ENCODE data around the gene ERC1. TPM values are rescaled to one million over a fixed set of nuclear protein-coding genes. Genes with fewer than 3 reads are reported as not detected.

The ERC1 gene
- total RNA-seq, 1 donor from 2014 or later: 83.5 TPM

DNA sequence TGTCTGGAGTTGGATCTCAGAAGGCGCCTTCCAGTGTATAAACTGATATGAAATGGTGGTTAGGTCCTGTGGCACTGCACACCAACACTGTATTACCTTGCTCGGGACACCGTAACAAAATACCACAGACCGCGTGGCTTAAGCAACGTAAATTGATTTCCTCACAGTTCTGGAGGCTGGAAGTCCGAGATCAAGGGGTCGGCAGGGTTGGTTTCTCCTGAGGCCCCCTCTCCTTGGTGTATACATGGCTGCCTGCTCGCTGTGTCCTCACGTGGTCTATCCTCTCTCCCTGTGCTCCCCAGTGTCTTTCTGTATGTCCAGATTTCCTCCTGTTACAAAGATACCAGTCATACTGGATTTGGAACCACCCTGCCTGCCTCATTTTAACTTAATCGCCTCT, 475.0 kb downstream of the ERC1 start:
- ATAC-seq: no peak
- intact Hi-C loops (cut with DNase I): no loop called here
- DNase-seq (ENCODE audit: low spot score): no peak

- intact Hi-C loops (cut with DNase I): no loop called here
- DNase-seq (ENCODE audit: low spot score) (no peak), ATAC-seq (no peak)
Measured at GRCh38 chr12:1466481-1467154, 475.6 kb downstream of the ERC1 start.

DNA sequence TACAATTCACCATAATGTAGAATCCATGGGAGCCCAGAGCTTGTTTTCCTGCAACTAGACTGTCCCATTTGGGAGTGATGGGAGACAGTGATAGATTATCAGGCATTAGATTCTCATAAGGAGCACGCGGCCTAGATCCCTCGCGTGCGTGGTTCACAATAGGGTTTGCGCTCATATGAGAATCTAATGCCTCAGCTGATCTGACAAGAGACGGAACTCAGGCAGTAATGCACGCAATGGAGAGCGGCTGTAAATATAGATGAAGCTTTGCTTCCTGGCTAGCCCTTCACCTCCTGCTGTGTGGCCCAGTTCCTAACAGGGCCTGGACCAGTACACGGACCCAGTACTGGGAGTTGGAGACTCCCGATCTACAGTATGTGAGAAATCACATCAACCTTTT, 476.7 kb downstream of the ERC1 start:
- ATAC-seq (no peak), DNase-seq (ENCODE audit: low spot score) (no peak)
- intact Hi-C loops (cut with DNase I): no loop called here

DNA sequence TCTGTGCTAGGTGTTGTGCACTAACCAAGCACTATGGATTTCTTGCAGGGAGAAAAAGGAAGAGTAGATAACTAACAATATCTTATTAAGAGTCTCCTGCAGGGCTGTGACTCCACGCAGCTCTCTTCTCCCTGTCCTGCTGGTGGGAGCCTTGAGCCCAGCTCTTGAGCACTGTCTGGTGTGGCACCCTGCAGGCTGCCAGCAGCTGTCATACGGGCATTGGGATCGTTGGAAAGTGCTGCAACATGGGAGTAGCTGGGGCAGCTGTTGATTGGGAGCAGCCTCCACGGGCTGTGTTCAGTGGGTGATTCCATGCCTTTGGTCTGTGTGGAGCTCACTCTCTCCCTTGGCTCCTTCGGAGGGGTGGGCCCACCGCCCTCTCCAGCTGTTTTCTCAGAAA, 478.0 kb downstream of the ERC1 start:
- DNase-seq (ENCODE audit: low spot score) (no peak), ATAC-seq (peak; percentile 18)
- intact Hi-C loops (cut with DNase I): no loop called here

GRCh38 chr12:1470051-1470450, 479.0 kb downstream of the ERC1 start:
- no peak for DNase-seq (ENCODE audit: low spot score)
- intact Hi-C loops (cut with DNase I): no loop called here
- peak; percentile 72 for ATAC-seq

- no peak for ATAC-seq
- intact Hi-C loops (cut with DNase I): no loop called here
- no peak for DNase-seq (ENCODE audit: low spot score)
Measured at GRCh38 chr12:1471224-1471623, 480.2 kb downstream of the ERC1 start.

- no peak for ATAC-seq
- intact Hi-C loops (cut with DNase I): no loop called here
Measured at GRCh38 chr12:1473418-1473817, 482.4 kb downstream of the ERC1 start.

DNA sequence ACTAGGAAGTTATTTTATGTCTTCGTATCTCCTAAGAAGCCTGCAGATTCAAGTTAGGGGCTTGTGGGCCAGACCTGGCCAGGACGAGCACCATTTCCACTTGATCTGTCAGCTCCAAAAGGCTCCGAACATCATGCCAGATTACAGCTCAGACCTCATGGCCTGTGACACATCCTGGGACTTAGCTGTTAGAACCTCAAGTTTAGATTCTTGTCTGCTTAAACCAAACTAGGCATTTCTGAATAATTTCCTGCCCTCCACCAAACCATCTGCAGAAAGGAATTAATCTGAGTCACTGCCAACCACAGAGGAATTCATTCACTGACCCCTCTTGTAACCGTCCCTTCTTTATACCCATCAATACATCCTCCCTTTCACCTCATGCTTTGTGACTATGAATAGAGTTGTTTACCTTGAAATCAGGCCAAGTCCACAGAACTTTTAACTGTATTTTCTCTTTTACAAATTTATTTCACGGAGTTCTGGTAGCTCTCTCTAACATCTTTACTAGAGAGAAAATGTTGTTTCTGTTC, 483.1 kb downstream of the ERC1 start:
- peak; percentile 48 for ATAC-seq
- intact Hi-C loops (cut with DNase I): no loop called here
- DNase-seq (ENCODE audit: low spot score): no peak

More at GRCh38 chr12:1473418-1473817, 482.4 kb downstream of the ERC1 start:
- DNase-seq (ENCODE audit: low spot score): no peak

DNA sequence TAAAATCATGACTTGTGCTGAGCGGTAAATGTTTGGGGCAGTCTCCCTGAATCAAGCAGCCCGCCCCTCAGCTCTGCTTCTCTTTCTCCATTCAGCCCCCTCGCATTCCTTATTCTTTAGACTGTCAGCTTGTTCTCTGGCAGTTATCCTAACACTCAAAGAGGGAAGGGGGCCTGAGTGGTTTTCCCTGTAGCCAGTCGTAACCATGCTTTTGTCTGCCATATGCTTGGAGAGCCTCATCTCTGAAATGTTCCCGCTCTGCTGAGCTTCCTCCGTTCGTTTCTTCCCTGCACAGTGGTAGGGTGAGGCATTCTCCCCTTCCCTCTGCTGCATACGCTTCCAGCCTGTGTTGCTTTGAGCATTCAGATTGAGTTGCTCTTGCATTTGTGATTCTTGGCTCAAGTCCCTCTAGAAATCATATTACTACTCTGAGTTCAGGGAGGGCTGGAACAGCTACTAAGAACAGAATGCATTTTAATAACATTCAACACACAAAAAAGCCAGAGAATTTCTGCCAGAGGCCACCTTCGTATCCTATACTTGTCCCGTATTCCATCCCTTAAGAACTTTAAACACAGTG, 483.6 kb downstream of the ERC1 start:
- ATAC-seq: peak; percentile 78
- intact Hi-C loops (cut with DNase I): no loop called here
- DNase-seq (ENCODE audit: low spot score): no peak

DNA sequence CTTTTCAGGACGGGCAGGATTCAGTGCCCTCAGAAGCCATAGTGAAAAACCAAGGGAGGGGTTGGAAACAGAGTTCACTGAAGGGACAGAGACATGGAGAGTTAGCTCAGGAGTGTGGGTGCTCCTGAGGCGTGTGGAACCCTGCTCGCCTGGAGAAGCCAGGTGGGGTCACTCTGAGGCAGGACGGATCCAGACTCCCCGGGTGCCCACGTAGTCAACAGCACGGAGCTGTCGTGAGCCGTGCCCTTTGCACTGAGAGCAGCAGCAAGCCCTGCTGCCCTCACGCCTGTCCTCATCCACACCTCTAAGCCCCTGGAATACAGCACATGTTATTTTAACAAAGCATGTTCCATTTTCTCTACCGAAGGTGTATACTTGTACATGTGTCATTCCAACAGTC, 488.6 kb downstream of the ERC1 start:
- DNase-seq (ENCODE audit: low spot score): no peak
- intact Hi-C loops (cut with DNase I): no loop called here
- ATAC-seq: no peak

DNA sequence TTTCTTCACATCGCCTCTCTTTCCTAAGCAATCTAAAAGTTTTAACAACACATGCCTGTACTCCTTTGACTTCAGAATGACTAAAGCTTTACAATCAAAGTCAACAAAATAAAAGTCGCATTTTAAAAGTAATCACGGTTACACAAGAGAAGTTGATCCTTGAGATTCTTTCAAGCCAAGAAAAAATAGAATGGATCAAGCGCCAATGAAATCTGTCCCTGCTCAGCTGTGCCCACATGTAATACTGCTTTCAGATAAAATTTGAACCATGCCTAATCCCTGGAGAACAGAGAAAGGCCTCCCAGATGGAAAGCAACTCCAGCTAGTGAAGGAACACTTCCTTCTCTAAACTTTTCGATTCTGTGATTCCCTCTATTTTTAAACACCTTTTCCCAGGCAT, 490.3 kb downstream of the ERC1 start:
- DNase-seq (ENCODE audit: low spot score) (no peak), ATAC-seq (no peak)
- intact Hi-C loops (cut with DNase I): no loop called here

- no peak for DNase-seq (ENCODE audit: low spot score)
- ATAC-seq: no peak
- intact Hi-C loops (cut with DNase I): no loop called here
Measured at GRCh38 chr12:1481906-1482305, 490.9 kb downstream of the ERC1 start.

DNA sequence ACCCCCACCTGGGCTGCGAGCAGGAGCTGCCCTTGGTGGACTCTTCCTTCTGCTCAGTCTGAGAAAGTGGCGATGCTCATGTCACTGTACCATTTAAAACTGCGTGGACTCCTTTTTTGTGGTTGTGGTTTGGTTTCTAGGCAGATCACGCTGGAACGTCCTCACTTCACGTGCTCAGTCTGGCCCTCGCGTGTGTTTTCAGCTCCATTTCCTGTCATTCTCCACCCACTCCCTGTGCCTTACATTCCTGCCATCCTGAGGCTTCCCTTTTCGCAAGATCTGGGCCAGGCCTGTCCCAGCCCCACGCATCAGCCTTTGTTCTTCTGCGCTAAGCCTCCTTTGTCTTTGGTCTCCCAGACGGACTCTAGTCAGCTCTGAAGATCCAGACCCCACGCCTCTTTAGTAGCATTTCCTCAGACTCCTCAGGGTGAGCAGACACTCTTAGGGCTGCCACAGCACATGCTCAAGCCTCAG, 497.9 kb downstream of the ERC1 start:
- intact Hi-C loops (cut with DNase I): no loop called here
- peak; percentile 64 for ATAC-seq
- no peak for DNase-seq (ENCODE audit: low spot score)

DNA sequence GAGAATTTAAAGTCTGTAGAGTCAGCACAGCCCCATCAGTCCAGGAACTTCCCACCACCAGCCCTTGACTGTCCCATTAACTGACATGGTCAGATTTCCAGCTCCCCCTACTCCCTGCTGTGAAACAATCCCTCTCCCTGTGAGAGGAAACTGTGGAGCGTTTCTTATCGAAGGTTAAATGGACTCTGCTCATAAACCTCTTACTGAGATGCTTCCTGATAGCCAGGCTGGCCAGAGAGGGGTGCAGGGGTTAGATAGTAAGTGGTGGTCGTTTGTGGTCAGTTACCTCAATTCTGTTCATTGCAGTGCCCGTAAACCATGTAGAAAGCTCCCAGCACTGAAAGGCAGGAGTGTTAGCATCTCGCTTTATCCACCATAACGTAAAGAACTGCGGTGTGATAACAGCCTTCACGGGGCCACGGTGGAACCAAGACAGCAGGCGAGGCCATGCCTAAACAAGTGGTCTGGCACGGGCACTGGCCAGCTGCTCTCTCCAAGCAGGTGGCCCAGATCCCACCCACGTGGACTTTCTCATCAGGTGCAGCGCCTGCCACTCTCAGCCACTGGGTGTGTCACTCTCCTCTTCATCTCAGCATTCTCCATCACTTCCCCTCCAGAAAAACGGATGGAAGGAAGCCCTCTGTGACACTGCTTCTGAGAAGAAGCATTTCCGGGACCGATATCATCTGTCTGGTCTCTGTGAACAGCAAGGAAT, 501.1 kb downstream of the ERC1 start:
- intact Hi-C loops (cut with DNase I): no loop called here
- no peak for DNase-seq (ENCODE audit: low spot score)
- ATAC-seq: no peak

DNA sequence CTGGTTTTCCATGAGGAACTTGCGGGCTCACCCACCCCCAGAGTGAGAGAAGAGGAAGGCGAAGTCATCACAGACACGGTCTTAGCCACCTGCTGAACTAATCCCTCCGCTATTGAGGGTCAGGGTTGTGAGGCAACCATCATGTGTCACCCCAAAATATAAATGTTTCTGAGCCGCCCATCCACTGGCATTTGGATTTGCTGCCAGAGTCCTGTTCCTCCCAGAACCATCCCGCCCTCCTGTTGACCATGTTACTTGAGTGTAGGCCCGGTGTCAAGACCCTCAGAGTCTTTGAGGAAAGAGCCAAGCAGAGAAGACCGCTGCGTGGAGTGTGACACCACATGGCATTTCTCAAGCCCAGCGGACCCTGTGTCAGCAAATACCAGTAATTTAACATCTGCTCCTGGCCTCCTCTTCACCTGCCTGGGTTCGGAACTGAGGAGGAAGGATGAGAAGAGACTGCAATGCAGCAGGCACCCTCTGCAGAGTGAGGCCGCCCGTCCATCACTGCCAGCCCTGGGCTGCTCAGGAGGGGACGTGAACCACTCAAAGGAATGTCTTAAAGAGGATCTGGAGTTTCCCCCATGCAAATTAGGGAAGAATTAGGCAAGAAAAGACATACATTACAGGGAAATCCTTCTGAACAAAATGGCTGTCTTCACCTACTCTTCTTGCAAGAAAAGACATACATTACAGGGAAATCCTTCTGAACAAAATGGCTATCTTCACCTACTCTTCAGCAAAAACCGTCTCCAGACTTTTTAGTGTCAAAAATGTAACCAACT, 502.9 kb downstream of the ERC1 start:
- DNase-seq (ENCODE audit: low spot score) (no peak), ATAC-seq (no peak)
- intact Hi-C loops (cut with DNase I): no loop called here

DNA sequence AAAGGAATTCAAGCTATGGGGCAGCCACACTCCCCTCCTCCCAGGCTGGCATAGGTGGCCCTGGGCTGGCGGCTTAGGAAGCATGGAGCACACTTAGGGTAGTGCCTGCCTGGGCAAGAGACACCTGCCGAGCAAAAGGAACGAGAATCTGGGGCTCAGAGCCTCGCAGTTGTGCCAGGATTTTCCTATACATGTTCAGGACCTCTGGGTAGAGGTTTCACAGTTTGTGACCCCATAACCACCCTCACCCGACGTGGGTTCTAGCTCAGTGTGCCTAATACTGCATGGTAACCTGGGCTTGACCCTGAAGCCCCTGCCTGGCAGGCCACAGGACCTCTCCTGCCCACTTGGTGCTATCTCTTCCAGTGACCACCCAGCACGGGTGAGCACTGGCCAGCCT, 503.8 kb downstream of the ERC1 start:
- intact Hi-C loops (cut with DNase I): no loop called here
- DNase-seq (ENCODE audit: low spot score): no peak

GRCh38 chr12:1496162-1496900, 505.3 kb downstream of the ERC1 start:
- DNase-seq (ENCODE audit: low spot score) (no peak), ATAC-seq (peak; percentile 20)
- intact Hi-C loops (cut with DNase I): no loop called here

More for the DNA sequence above, 503.8 kb downstream of the ERC1 start:
- no peak for ATAC-seq

- intact Hi-C loops (cut with DNase I): no loop called here
- ATAC-seq: no peak
- no peak for DNase-seq (ENCODE audit: low spot score)
Measured at GRCh38 chr12:1497161-1497560, 506.1 kb downstream of the ERC1 start.

Data from sciatic nerve (tissue), 2 donors.